Neural progenitor cell (in vitro differentiated cells): ENCODE measurements around the gene GAB2. TPM values are rescaled to one million over a fixed set of nuclear protein-coding genes. Genes with fewer than 3 reads are reported as not detected.

Source experiments
- DNase-seq: peaks from one replicate; pipeline ENCODE4 v3.0.0-alpha.2; 2016; ENCODE audit warnings: low spot score
- H2AFZ ChIP-seq: fragments of 200-600 bp; sonication (generic); replicated peaks from 2 replicates; pipeline ENCODE4 v1.6.1; 2016; ENCODE audit warnings: antibody characterized with exemption
- H3F3A ChIP-seq: fragments of 200-600 bp; sonication (generic); 2 replicates; pipeline ENCODE4 v1.6.1; 2016; ENCODE audit warnings: antibody characterized with exemption, low read depth
- H3K27ac ChIP-seq: fragments of 200-600 bp; sonication (generic); 2 replicates; pipeline ENCODE4 v1.5.1; 2016; ENCODE audit warnings: mild to moderate bottlenecking
- H3K27me3 ChIP-seq: fragments of 200-600 bp; sonication (generic); 2 replicates; pipeline ENCODE4 v1.6.1; 2016; ENCODE audit warnings: mild to moderate bottlenecking, moderate library complexity
- H3K36me3 ChIP-seq: fragments of 200-600 bp; sonication (generic); 2 replicates; pipeline ENCODE4 v1.5.1; 2016
- H3K4me1 ChIP-seq: fragments of 200-600 bp; sonication (generic); 2 replicates; pipeline ENCODE4 v1.6.1; 2016; ENCODE audit warnings: mixed run types
- H3K4me2 ChIP-seq: fragments of 200-600 bp; sonication (generic); 2 replicates; pipeline ENCODE4 v1.6.1; 2016
- H3K4me3 ChIP-seq: fragments of 200-600 bp; sonication (generic); 2 replicates; pipeline ENCODE4 v1.5.1; 2016
- H3K79me2 ChIP-seq: fragments of 200-600 bp; sonication (generic); 2 replicates; pipeline ENCODE4 v1.6.1; 2016; ENCODE audit warnings: low read depth
- H3K9ac ChIP-seq: fragments of 200-600 bp; sonication (generic); 2 replicates; pipeline ENCODE4 v1.6.1; 2016
- H3K9me3 ChIP-seq: fragments of 200-600 bp; sonication (generic); 2 replicates; pipeline ENCODE4 v1.5.1; 2016; ENCODE audit warnings: low read depth
- H4K20me1 ChIP-seq: fragments of 200-600 bp; sonication (generic); 2 replicates; pipeline ENCODE4 v1.6.1; 2016; ENCODE audit warnings: low read depth
- H3K27ac Mint-ChIP-seq: 3 replicates; pipeline ENCODE4 v1.8.0; 2021; ENCODE audit warnings: mixed read lengths
- H3K27me3 Mint-ChIP-seq: 2 replicates; pipeline ENCODE4 v1.8.0; 2022; ENCODE audit warnings: low read depth, mild to moderate bottlenecking, inconsistent platforms, moderate library complexity, mixed read lengths; ENCODE audit not compliant: insufficient read depth
- H3K36me3 Mint-ChIP-seq: 3 replicates; pipeline ENCODE4 v1.8.0; 2021; ENCODE audit warnings: mixed read lengths
- H3K4me1 Mint-ChIP-seq: 3 replicates; pipeline ENCODE4 v1.8.0; 2021; ENCODE audit warnings: mixed read lengths
- H3K4me3 Mint-ChIP-seq: 3 replicates; pipeline ENCODE4 v1.8.0; 2021; ENCODE audit warnings: mild to moderate bottlenecking, moderate library complexity, mixed read lengths
- H3K9me3 Mint-ChIP-seq: 3 replicates; pipeline ENCODE4 v1.8.0; 2020; ENCODE audit warnings: mixed read lengths
- EZH2 ChIP-seq: fragments of 200-600 bp; sonication (generic); IDR thresholded peaks from 2 replicates; pipeline ENCODE4 v1.6.1; 2017; ENCODE audit warnings: antibody characterized with exemption, mild to moderate bottlenecking, moderate library complexity
- EZH2phosphoT487 ChIP-seq: fragments of 200-600 bp; sonication (generic); IDR thresholded peaks from 2 replicates; pipeline ENCODE4 v1.6.1; 2017; ENCODE audit warnings: antibody characterized with exemption
- total RNA-seq: library from RNA; depleted of rRNA; stranded (reverse); fragments of >200 nt; gene quantifications from 2 replicates; pipeline ENCODE4 v1.2.3, GENCODE V29; 2015; ENCODE audit warnings: low replicate concordance
- TF ChIP-seq, protein P1 (sequence below): fragments of 200-600 bp; sonication (generic); IDR thresholded peaks from 2 replicates; pipeline ENCODE4 v1.5.1; 2017; ENCODE audit warnings: antibody characterized with exemption, mild to moderate bottlenecking

GAB2 gene
- total RNA-seq, 1 donor from 2014 or later, result 11.1 TPM

- no peak overlapping the region for H3K4me3 Mint-ChIP-seq
- H3K27ac Mint-ChIP-seq, result no peak overlapping the region
- H3K4me3 ChIP-seq, result no peak overlapping the region
Observed at GRCh38 chr11:78381865-78382264, 35.8 kb downstream of the GAB2 start.

DNA sequence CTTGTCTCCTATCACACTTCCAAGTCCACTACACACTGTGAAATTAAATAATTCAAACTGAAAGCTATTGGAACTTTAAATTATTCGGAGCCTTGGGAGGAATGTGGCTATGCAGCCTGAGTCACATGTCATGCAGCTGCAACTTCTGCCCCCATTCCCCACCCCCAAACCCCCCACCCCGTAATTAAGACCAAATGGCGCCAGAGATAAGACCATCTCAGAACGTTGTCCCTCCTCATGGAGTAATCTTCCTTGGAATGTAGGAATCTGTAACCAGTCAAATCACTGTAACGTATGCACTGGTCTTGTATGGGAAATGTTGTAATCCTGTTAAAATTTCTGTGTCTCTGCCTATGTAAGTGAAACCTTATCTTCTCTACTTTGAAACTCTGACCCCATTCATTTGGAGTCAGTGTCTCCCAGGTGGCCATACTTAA is 37.0 kb downstream of the GAB2 start:
- no peak overlapping the region for H3K4me3 Mint-ChIP-seq
- peaks cover 3% of the 10 kb centered on the region for H3K27me3 Mint-ChIP-seq
- H3K36me3 Mint-ChIP-seq, result peaks cover 23% of the 10 kb centered on the region
- H3K36me3 ChIP-seq, result no peaks in the 10 kb centered on the region
- H3K27ac Mint-ChIP-seq, result no peak overlapping the region
- H4K20me1 ChIP-seq, result no peaks in the 10 kb centered on the region
- peaks cover 4% of the 10 kb centered on the region for H3K4me1 Mint-ChIP-seq
- H3K9ac ChIP-seq, result no peak overlapping the region
- peaks cover 24% of the 10 kb centered on the region for H3K4me1 ChIP-seq
- DNase-seq, result peak; percentile 51
- TF ChIP-seq EZH2, result no peak
- TF ChIP-seq, protein P1, sequence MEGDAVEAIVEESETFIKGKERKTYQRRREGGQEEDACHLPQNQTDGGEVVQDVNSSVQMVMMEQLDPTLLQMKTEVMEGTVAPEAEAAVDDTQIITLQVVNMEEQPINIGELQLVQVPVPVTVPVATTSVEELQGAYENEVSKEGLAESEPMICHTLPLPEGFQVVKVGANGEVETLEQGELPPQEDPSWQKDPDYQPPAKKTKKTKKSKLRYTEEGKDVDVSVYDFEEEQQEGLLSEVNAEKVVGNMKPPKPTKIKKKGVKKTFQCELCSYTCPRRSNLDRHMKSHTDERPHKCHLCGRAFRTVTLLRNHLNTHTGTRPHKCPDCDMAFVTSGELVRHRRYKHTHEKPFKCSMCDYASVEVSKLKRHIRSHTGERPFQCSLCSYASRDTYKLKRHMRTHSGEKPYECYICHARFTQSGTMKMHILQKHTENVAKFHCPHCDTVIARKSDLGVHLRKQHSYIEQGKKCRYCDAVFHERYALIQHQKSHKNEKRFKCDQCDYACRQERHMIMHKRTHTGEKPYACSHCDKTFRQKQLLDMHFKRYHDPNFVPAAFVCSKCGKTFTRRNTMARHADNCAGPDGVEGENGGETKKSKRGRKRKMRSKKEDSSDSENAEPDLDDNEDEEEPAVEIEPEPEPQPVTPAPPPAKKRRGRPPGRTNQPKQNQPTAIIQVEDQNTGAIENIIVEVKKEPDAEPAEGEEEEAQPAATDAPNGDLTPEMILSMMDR, result no peak
- TF ChIP-seq EZH2phosphoT487, result peak; percentile 39
- H3K4me3 ChIP-seq, result no peak overlapping the region
- peak overlapping the region; percentile 83 for H3K27ac ChIP-seq
- H3K9me3 ChIP-seq, result peaks cover 7% of the 10 kb centered on the region
- H2AFZ ChIP-seq, result no peak overlapping the region
- peaks cover 8% of the 10 kb centered on the region for H3F3A ChIP-seq
- H3K27me3 ChIP-seq, result no peaks in the 10 kb centered on the region
- H3K9me3 Mint-ChIP-seq, result peaks cover 19% of the 10 kb centered on the region
- peak overlapping the region; percentile 32 for H3K4me2 ChIP-seq
- H3K79me2 ChIP-seq, result peaks cover 22% of the 10 kb centered on the region

More at GRCh38 chr11:78381865-78382264, 35.8 kb downstream of the GAB2 start:
- peaks cover 8% of the 10 kb centered on the region for H3F3A ChIP-seq
- Mint-ChIP-seq H3K4me1 (peaks cover 4% of the 10 kb centered on the region), H3K36me3 (peaks cover 23% of the 10 kb centered on the region), H3K9me3 (peaks cover 18% of the 10 kb centered on the region), H3K27me3 (peaks cover 3% of the 10 kb centered on the region)
- H3K9ac ChIP-seq, result no peak overlapping the region
- no peak overlapping the region for H3K4me2 ChIP-seq
- peaks cover 24% of the 10 kb centered on the region for H3K4me1 ChIP-seq
- DNase-seq, result no peak
- H3K36me3 ChIP-seq, result no peaks in the 10 kb centered on the region
- H3K9me3 ChIP-seq, result peaks cover 7% of the 10 kb centered on the region
- H2AFZ ChIP-seq, result no peak overlapping the region
- no peaks in the 10 kb centered on the region for H3K27me3 ChIP-seq
- TF ChIP-seq EZH2 (no peak), EZH2phosphoT487 (no peak)
- TF ChIP-seq, protein P1, result no peak
- no peaks in the 10 kb centered on the region for H4K20me1 ChIP-seq
- H3K79me2 ChIP-seq, result peaks cover 23% of the 10 kb centered on the region
- H3K27ac ChIP-seq, result no peak overlapping the region

DNA sequence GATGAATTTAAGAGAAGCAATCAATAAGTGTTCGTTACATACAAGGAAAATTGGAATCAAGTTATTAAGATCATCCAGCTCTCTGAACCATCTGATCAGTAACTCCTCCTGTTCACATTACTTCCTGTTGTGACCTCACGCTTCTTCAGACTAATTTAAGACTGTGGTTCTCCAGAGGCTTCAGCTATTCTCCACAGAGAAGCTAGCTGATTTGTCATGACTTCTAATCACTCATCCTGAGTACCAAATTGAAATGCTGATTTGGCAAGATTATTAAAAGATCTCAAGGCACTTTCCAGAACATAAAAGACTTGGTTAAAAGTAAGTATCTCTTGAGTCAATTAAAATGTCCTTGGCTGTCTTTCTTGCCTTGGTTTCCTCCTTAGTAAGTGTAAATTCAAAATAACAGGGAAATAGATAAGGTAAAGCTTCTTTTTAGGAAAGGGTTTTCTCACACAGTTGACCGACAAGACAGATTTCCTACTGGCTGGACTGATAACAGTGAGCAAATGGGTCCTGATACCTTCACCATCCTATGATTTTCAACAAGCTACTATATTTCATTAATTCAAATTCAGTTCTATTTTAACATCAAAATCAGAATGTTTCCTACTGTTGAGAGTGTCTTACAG is 38.5 kb downstream of the GAB2 start:
- Histone ChIP-seq H3K27me3 (no peaks in the 10 kb centered on the region), H3F3A (peaks cover 11% of the 10 kb centered on the region), H3K4me3 (no peak overlapping the region), H2AFZ (no peak overlapping the region), H3K9ac (no peak overlapping the region), H3K4me2 (no peak overlapping the region), H4K20me1 (peaks cover 2% of the 10 kb centered on the region), H3K36me3 (no peaks in the 10 kb centered on the region), H3K27ac (no peak overlapping the region), H3K79me2 (peaks cover 23% of the 10 kb centered on the region), H3K4me1 (peaks cover 29% of the 10 kb centered on the region), H3K9me3 (no peaks in the 10 kb centered on the region)
- Mint-ChIP-seq H3K27ac (no peak overlapping the region), H3K4me3 (no peak overlapping the region), H3K9me3 (peaks cover 8% of the 10 kb centered on the region), H3K4me1 (peaks cover 4% of the 10 kb centered on the region), H3K36me3 (peaks cover 12% of the 10 kb centered on the region), H3K27me3 (peaks cover 3% of the 10 kb centered on the region)
- DNase-seq, result no peak
- no peak for TF ChIP-seq EZH2

- H3K27ac Mint-ChIP-seq, result no peak overlapping the region
- H3K27me3 ChIP-seq, result no peaks in the 10 kb centered on the region
- peaks cover 9% of the 10 kb centered on the region for H3K4me1 Mint-ChIP-seq
Observed at GRCh38 chr11:78377625-78378418, 39.8 kb downstream of the GAB2 start.

More at GRCh38 chr11:78377625-78378418, 39.8 kb downstream of the GAB2 start:
- Mint-ChIP-seq H3K36me3 (peaks cover 8% of the 10 kb centered on the region), H3K27me3 (peaks cover 3% of the 10 kb centered on the region), H3K9me3 (peaks cover 8% of the 10 kb centered on the region), H3K4me3 (no peak overlapping the region)
- H3K9me3 ChIP-seq, result no peaks in the 10 kb centered on the region
- TF ChIP-seq, protein P1, result no peak
- TF ChIP-seq EZH2phosphoT487 (no peak), EZH2 (no peak)
- no peak overlapping the region for H3K4me2 ChIP-seq
- peaks cover 11% of the 10 kb centered on the region for H4K20me1 ChIP-seq
- H3K9ac ChIP-seq, result no peak overlapping the region
- H3F3A ChIP-seq, result peaks cover 21% of the 10 kb centered on the region
- H3K4me1 ChIP-seq, result peaks cover 42% of the 10 kb centered on the region
- no peak for DNase-seq
- no peaks in the 10 kb centered on the region for H3K36me3 ChIP-seq
- no peak overlapping the region for H3K27ac ChIP-seq
- H3K79me2 ChIP-seq, result peaks cover 26% of the 10 kb centered on the region
- no peak overlapping the region for H2AFZ ChIP-seq
- no peak overlapping the region for H3K4me3 ChIP-seq
